Cortex of kidney (tissue), 1 donor: ENCODE data around the gene IQCH.
"Not testable (repeated sequence)": the region's sequence is repeated elsewhere in the genome, so short reads cannot be mapped to it uniquely, and the experiment has no call there.

Experiments used
- DNase-seq: peaks from one replicate; lab custom pipeline; 2025; lab: John Stamatoyannopoulos, UW

IQCH gene

GRCh38 chr15:67358391-67358790 is 103.8 kb downstream of the IQCH start:
- no peak for DNase-seq

- DNase-seq, result no peak
These were observed 104.2 kb downstream of the IQCH start for GRCh38 chr15:67358812-67359211.

- no peak for DNase-seq
These were observed 105.0 kb downstream of the IQCH start for GRCh38 chr15:67359431-67360079.

GRCh38 chr15:67361100-67361499 is 106.5 kb downstream of the IQCH start:
- DNase-seq, result no peak

- not testable (repeated sequence) for DNase-seq
These were observed 109.1 kb downstream of the IQCH start for GRCh38 chr15:67363712-67364111.

- DNase-seq, result no peak
These were observed 111.4 kb downstream of the IQCH start for GRCh38 chr15:67365994-67366393.

- no peak for DNase-seq
These were observed 112.3 kb downstream of the IQCH start for GRCh38 chr15:67366904-67367303.

- no peak for DNase-seq
These were observed 114.9 kb downstream of the IQCH start for GRCh38 chr15:67369359-67369998.

GRCh38 chr15:67370206-67370954 is 115.8 kb downstream of the IQCH start:
- DNase-seq, result no peak

- no peak for DNase-seq
These were observed 118.0 kb downstream of the IQCH start for GRCh38 chr15:67372543-67372942.

- no peak for DNase-seq
These were observed 118.5 kb downstream of the IQCH start for GRCh38 chr15:67372986-67373675.

GRCh38 chr15:67373971-67374370 is 119.4 kb downstream of the IQCH start:
- no peak for DNase-seq

GRCh38 chr15:67379530-67379929 is 124.9 kb downstream of the IQCH start:
- no peak for DNase-seq

GRCh38 chr15:67380921-67381320 is 126.3 kb downstream of the IQCH start:
- no peak for DNase-seq

- no peak for DNase-seq
These were observed 126.9 kb downstream of the IQCH start for GRCh38 chr15:67381416-67382045.

- no peak for DNase-seq
These were observed 128.1 kb downstream of the IQCH start for GRCh38 chr15:67382723-67383122.

GRCh38 chr15:67383899-67384298 is 129.3 kb downstream of the IQCH start:
- DNase-seq, result no peak

- DNase-seq, result no peak
These were observed 130.2 kb downstream of the IQCH start for GRCh38 chr15:67384761-67385160.

- no peak for DNase-seq
These were observed 131.4 kb downstream of the IQCH start for GRCh38 chr15:67385971-67386370.

GRCh38 chr15:67386947-67387346 is 132.4 kb downstream of the IQCH start:
- no peak for DNase-seq

- no peak for DNase-seq
These were observed 135.4 kb downstream of the IQCH start for GRCh38 chr15:67389975-67390374.
